KG1 (cell line): ENCODE data around the gene AXL.
"Not testable (repeated sequence)": the region's sequence is repeated elsewhere in the genome, so short reads cannot be mapped to it uniquely, and the experiment has no call there.

Source experiments
- DNase-seq: peaks from one replicate; lab custom pipeline; 2025; lab: John Stamatoyannopoulos, UW

Gene AXL

GRCh38 chr19:41218615-41219507 lies at the start of gene AXL:
Gene AXL (plus strand): TSS chr19:41219223. CDS start chr19:41219393, 170 bp downstream.
- no peak for DNase-seq

GRCh38 chr19:41172297-41173164 lies 46.5 kb upstream of the AXL start:
- DNase-seq: no peak

GRCh38 chr19:41174297-41174928 lies 44.6 kb upstream of the AXL start:
- no peak for DNase-seq

GRCh38 chr19:41175801-41176777 lies 42.9 kb upstream of the AXL start:
- DNase-seq: peak; percentile 1

GRCh38 chr19:41180173-41180572 lies 38.9 kb upstream of the AXL start:
- not testable (repeated sequence) for DNase-seq

GRCh38 chr19:41186971-41187883 lies 31.8 kb upstream of the AXL start:
- no peak for DNase-seq

- no peak for DNase-seq
Observed at GRCh38 chr19:41187884-41188279, 31.1 kb upstream of the AXL start.

GRCh38 chr19:41189425-41190065 lies 29.5 kb upstream of the AXL start:
- DNase-seq: no peak

- DNase-seq: no peak
Observed at GRCh38 chr19:41192574-41193429, 26.2 kb upstream of the AXL start, which contains the start of gene CYP2S1. Gene CYP2S1 (plus strand): TSS chr19:41193219. CDS start chr19:41193265, 46 bp downstream.

GRCh38 chr19:41193430-41194156 lies 25.4 kb upstream of the AXL start:
- DNase-seq: no peak

- DNase-seq: no peak
Observed at GRCh38 chr19:41194157-41194552, 24.9 kb upstream of the AXL start.

GRCh38 chr19:41195675-41196497 lies 23.1 kb upstream of the AXL start:
- DNase-seq: no peak

GRCh38 chr19:41198559-41198958 lies 20.5 kb upstream of the AXL start:
- no peak for DNase-seq

- DNase-seq: no peak
Observed at GRCh38 chr19:41203371-41203770, 15.7 kb upstream of the AXL start.

GRCh38 chr19:41204338-41204737 lies 14.7 kb upstream of the AXL start:
- peak; percentile 20 for DNase-seq

GRCh38 chr19:41205995-41206394 lies 13.0 kb upstream of the AXL start:
- DNase-seq: no peak

- no peak for DNase-seq
Observed at GRCh38 chr19:41206456-41206855, 12.6 kb upstream of the AXL start.
